Esophagus squamous epithelium (tissue), 4 donors: ENCODE results near the gene DUSP2.

Experiments used
- POLR2A ChIP-seq, 4 donors: fragments of 450-650 bp; IDR thresholded peaks; one replicate each; pipeline ENCODE4 v1.6.1; 2017; ENCODE audit warnings: antibody characterized with exemption in 4 of 4, mild to moderate bottlenecking in 4 of 4, moderate library complexity in 3 of 4
- TF ChIP-seq, protein P1 (sequence below), 6 experiments: fragments of 450-650 bp in 4 of 6; fragments of 200-600 bp in 2 of 6; sonication (generic) in 2 of 6; IDR thresholded peaks; one replicate each; pipeline ENCODE4 v1.5.1; 2016 to 2019; ENCODE audit warnings: antibody characterized with exemption in 6 of 6, mild to moderate bottlenecking in 4 of 6, moderate library complexity in 4 of 6

DNA sequence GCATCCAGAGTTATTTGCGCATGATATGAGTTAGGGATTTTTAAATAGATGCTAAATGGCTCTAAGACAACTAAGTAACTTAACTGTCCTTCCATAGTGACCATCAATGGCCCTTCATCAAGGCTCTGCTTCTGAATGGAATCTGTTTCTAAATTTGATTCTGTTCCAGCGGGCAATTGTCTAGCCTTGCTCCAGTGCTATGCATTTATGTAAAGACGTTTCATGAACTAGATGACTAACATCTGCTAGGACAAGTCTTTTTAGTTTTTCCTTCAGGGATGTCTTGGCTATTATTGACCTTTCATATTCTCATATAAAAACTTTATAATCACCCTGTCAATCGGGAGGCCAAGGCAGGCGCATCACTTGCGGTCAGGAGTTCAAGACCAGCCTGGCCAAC is 16.8 kb downstream of the DUSP2 start:
- TF ChIP-seq, protein P1, sequence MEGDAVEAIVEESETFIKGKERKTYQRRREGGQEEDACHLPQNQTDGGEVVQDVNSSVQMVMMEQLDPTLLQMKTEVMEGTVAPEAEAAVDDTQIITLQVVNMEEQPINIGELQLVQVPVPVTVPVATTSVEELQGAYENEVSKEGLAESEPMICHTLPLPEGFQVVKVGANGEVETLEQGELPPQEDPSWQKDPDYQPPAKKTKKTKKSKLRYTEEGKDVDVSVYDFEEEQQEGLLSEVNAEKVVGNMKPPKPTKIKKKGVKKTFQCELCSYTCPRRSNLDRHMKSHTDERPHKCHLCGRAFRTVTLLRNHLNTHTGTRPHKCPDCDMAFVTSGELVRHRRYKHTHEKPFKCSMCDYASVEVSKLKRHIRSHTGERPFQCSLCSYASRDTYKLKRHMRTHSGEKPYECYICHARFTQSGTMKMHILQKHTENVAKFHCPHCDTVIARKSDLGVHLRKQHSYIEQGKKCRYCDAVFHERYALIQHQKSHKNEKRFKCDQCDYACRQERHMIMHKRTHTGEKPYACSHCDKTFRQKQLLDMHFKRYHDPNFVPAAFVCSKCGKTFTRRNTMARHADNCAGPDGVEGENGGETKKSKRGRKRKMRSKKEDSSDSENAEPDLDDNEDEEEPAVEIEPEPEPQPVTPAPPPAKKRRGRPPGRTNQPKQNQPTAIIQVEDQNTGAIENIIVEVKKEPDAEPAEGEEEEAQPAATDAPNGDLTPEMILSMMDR (IDR thresholded peaks at IDR 0.05): no peak
- TF ChIP-seq POLR2A (IDR thresholded peaks at IDR 0.05): no peak
